GM19395 (cell line): ENCODE measurements around the gene EPS8L2.
A peak's percentile ranks its signal among the peaks of the same experiment; 100 is the strongest.
"Not testable (repeated sequence)": the region's sequence is repeated elsewhere in the genome, so short reads cannot be mapped to it uniquely, and the experiment has no call there.

Experiments
- ATAC-seq: cut with Tn5 transposase; IDR thresholded peaks from one replicate; pipeline ENCODE4 v1.9.1; 2021; ENCODE audit warnings: mild to moderate bottlenecking, moderate library complexity; ENCODE audit not compliant: unreplicated experiment

The EPS8L2 gene

DNA sequence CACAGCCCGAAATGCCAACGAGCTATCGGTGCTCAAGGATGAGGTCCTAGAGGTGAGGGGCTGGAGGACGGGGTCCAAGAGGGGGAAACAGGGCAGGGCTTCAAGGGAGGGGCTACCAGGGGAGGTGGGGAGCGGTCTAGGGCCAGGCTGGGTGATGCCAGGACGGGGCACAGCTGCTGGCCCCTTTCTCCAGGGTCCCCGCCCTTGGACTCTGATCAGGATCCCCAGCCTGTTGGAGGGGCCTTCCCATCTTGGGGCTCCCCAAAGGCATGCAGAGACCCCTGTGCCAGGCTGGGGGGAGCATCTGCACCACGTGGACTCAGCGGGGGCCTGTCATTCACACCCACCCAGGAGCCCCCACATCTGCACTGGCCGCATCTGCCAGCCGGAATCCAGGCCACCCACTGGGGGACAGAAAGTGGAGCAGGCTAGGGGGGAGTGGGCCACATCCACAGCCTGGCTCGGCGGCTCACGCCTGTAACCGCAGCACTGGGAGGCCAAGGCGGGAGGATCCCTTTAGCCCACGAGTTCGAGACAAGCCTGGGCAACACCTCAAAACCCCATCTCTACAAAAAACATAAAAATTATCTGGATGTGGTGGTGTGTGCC, 18.9 kb downstream of the EPS8L2 start:
- ATAC-seq = no peak

DNA sequence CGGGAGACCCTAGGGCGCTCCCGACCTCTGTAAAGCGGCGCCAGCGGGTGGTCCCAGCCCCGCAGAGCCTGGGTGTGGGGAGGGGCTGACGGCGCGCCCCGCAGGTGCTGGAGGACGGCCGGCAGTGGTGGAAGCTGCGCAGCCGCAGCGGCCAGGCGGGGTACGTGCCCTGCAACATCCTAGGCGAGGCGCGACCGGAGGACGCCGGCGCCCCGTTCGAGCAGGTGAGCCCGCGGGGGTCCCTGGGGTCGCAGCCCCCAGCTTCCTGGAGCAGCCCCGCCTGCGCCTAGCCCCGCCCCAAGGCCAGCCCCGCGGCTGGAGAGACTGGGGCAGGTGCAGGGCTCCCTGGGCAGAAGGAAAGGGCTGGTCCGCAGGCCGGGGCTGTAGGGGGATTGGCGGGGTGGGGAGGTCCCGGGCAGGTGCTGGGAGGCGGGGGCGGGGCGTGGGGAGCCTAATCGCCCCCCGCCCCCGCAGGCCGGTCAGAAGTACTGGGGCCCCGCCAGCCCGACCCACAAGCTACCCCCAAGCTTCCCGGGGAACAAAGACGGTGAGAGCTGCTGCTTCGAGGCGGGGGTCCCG, 19.7 kb downstream of the EPS8L2 start:
- no peak for ATAC-seq

DNA sequence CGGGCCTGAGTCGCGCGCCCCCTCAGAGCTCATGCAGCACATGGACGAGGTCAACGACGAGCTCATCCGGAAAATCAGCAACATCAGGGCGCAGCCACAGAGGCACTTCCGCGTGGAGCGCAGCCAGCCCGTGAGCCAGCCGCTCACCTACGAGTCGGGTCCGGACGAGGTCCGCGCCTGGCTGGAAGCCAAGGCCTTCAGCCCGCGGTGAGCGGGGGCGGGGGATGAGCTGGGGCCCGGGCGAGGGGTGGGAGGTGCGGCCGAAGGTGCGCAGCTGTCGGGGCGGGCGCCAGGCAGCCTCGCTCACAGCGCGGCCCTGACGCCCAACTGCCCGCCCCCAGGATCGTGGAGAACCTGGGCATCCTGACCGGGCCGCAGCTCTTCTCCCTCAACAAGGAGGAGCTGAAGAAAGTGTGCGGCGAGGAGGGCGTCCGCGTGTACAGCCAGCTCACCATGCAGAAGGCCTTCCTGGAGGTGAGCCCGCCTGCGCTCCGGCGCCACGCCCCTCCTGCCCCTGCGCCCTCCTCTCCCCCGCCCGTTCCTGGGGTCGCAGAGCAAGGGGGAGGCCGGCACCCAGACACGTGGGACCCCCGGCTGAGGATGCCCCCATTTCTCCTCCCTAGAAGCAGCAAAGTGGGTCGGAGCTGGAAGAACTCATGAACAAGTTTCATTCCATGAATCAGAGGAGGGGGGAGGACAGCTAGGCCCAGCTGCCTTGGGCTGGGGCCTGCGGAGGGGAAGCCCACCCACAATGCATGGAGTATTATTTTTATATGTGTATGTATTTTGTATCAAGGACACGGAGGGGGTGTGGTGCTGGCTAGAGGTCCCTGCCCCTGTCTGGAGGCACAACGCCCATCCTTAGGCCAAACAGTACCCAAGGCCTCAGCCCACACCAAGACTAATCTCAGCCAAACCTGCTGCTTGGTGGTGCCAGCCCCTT, 20.5 kb downstream of the EPS8L2 start:
- no peak for ATAC-seq

DNA sequence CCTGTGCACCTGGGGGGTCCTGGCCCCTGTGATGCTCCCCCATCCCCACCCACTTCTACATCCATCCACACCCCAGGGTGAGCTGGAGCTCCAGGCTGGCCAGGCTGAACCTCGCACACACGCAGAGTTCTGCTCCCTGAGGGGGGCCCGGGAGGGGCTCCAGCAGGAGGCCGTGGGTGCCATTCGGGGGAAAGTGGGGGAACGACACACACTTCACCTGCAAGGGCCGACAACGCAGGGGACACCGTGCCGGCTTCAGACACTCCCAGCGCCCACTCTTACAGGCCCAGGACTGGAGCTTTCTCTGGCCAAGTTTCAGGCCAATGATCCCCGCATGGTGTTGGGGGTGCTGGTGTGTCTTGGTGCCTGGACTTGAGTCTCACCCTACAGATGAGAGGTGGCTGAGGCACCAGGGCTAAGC, 21.3 kb downstream of the EPS8L2 start:
- ATAC-seq = no peak

DNA sequence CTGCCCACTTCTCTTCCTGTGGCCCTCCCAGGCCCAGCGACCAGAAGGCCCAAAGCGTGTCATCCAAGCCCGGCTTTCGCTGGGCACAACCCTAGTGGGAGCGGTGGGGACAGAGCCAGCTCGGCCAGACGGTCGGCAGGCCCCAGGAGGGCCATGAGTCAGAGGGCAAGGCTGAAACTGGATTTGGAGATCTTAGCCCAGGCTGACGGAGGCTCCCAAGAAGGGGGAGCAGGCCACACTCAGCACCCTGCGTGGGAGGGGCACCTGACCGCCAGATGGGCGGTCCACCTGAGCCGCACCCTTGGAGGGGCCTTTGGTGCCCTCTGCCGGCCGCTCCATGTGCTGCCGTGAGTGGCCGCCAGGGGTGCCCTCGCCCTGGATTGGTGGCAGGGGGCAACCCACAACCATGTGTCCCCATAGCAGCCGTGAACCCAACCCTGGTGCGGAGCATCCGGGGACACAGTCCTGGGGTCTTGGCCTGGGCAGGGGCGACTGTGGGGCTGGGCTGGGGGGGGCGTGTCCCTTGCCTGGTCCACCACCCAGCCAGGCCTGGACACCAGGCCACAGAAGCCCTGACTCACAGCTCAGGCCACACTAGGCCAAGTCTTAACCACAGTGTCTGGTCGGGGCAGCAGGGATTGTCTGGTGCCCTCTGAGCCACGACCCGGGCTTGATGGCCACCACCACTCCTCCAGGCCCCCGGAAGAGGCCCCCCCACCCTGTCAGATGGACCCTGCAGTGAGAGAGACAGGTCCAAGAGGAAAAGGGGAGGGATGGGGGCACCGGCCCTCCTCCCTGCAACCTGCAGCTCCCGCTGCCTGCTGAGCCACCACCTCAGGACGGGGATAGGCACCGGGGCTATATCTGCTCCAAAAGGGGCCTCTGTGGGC, 22.1 kb downstream of the EPS8L2 start:
- peak; percentile 46 for ATAC-seq

DNA sequence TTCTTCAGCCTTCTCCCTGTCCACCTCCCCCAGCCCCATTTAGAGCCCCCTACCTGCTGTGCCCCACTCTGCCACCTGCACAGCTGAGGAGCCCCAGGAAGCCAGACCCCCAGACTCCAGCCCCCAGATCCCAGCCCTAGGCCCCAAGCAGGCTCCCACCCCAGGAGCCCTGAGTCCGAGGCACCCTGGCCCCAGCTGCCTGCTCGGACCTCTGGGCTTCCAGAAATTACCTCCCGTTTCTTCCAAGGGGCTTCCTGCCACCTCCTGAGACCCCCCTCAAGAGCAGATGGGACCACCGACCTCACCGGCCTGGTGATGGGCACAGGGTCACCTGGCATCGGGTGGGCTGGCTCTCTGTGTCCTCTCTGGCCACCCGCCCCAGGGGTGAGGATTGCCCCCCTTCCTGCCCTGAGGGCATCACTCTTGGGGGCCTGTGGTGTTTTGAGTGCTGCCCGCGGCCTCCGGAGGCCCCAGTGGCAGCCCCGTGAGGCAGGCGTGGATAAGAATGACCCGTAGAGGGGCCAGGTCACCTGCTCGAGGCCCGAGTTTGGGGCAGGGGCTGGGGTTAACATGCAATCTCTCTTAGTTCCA, 23.0 kb downstream of the EPS8L2 start:
- ATAC-seq = no peak

DNA sequence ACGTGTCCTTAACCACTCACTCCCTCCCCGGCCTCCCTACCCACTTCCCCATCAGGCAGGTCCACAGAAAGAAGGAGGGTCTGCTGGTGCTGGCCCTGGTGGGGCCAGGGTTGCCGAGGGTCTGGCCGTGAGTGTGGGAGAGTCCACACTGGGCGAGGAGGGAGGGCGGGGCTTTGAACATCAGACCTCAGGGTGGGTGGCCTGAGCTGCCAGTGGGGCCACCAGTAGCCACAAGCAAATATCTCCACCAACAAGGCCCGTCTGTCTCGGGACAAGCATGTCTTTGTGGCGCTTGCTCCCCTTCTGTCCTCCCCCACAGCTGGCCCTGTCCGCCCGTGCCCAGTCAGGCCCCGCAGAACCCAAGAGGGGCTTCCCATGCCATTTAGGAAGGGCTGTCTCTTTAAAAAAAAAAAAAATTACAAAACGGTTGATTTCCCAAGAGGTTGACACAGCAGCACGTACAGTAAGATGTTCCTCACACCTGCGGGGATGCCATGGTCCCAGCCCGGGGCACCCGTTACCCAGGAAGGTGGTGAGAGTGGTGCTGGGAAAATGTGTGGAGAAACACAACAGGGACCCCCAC, 23.6 kb downstream of the EPS8L2 start:
- no peak for ATAC-seq

DNA sequence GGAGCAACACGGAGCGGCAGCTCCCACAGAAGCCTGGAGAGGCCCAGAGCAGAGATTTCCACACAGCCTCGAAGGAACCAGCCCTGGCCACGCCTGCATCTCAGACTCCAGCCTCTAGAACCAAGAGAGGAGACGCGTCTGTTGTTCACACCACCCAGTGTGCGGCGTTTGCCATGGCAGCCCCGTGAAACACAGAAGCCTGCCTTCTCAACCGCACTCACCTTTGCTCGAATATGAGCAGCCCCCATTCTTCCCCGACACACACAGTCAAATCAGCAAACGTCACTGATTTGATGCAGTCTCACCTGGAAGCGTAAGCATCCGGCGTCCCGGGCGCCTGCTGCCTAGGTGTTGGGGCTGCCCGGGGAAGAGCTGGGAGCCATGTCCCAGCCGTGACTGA, 27.0 kb downstream of the EPS8L2 start:
- no peak for ATAC-seq

DNA sequence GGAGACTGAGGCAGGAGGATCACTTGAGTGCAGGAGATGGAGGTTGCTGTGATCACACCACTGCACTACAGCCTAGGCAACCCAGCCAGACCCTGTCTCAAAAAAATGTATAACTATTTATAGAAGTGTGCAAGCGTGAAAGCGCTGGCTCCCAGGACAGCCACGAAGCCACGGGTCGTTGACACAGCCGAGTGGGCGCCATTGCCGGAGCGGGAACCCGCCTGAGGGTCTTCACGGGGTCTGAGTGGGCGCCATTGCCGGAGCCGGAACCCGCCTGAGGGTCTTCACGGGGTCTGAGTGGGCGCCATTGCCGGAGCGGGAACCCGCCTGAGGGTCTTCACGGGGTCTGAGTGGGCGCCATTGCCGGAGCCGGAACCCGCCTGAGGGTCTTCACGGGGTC, 28.5 kb downstream of the EPS8L2 start:
- ATAC-seq = not testable (repeated sequence)

DNA sequence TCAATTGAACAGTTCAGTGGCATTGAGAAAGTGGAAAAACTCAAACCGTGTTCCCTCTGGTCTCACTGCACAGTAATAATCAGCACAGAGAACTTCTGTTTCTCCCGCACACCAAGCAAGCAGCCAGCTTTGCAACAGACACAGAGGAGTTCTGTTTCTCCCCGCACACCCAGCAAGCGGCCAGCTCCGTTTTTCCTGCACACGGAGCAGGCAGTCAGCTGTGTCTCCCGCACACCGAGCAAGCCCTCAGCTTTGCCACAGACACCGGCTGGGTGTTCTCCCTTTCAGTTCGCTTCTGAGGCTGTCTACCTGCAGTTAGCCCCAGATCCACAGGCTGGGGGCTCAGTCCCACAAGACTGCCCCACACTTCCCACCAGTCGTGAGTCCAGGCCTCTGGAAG, 31.3 kb downstream of the EPS8L2 start:
- no peak for ATAC-seq

DNA sequence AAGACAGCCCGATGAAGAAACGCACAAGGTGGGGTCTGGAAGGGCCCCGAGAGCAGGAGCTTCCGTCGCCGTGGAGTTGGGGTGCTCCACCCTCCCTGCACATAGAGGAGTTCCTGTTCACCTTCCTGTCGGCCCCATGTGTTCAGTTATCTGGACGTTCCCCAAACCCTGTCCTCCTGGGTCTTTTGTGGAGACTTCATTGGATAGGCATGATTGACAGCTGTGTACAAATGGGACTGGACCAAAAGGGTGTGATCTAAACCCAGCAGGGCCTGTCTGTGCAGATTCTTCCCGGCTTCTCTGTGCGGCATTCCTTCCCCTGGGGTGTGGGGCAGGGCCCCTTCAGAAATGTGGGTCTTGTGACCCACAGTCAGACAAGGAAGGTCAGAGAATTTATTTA, 31.9 kb downstream of the EPS8L2 start:
- not testable (repeated sequence) for ATAC-seq

DNA sequence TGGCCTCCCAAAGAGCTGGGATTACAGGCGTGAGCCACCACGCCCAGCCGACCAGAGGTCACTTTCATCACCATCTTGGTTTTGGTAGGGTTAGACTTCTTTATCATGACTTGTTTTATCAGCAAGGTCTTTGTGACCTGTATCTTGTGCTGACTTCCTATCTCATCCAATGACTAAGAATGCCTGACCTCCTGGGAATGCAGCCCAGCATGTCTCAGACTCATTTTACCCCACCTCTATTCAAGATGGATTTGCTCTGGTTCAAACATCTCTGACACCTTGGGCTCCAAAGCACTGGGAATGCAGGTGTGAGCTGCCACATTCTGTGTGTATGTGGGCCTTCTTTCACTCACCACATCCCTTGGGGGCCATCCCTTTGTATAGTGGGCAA, 36.1 kb downstream of the EPS8L2 start:
- ATAC-seq = no peak

DNA sequence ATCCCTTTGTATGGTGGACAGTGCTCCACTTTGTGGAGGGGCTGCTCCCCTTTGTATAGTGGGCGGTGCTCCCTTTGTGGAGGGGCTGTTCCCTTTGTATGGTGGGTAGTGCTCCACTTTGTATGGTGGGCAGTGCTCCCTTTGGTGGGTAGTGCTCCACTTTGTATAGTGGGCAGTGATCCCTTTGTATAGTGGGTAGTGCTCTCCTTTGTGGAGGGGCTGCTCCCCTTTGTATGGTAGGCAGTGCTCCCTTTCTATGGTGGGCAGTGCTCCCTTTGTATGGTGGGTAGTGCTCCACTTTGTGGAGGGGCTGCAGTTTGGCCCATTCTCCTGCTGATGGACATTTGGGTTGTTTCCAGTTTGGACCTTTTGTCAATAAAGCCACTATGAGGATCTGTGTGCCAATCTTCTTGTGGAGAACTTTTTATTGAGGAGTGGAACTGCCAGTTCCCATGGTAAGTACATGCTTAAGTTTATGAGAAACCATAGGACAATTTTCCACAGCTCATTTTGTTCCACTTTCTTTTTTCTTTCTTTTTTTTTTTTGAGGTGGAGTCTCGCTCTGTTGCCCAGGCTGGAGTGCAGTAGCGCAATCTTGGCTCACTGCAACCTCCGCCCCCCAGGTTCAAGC, 36.7 kb downstream of the EPS8L2 start:
- no peak for ATAC-seq

DNA sequence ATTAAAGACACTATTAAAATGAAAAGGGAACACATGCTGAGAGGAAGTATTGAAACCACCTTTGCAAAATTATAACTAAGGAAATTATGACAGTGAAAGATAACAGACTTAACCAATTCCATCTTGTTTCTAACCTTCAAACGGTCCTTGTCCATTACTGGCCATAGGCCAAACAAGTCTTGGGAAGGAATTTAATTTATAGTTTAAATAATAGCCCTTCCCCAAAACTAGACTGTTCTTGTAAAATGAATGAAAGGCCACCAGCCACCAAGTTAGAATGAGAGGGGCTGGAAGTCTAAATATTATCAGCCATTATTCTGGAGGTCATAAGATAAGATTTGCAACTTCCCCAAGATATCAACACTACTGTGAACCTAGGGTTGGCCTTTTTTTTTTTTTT, 39.4 kb downstream of the EPS8L2 start:
- ATAC-seq = no peak

DNA sequence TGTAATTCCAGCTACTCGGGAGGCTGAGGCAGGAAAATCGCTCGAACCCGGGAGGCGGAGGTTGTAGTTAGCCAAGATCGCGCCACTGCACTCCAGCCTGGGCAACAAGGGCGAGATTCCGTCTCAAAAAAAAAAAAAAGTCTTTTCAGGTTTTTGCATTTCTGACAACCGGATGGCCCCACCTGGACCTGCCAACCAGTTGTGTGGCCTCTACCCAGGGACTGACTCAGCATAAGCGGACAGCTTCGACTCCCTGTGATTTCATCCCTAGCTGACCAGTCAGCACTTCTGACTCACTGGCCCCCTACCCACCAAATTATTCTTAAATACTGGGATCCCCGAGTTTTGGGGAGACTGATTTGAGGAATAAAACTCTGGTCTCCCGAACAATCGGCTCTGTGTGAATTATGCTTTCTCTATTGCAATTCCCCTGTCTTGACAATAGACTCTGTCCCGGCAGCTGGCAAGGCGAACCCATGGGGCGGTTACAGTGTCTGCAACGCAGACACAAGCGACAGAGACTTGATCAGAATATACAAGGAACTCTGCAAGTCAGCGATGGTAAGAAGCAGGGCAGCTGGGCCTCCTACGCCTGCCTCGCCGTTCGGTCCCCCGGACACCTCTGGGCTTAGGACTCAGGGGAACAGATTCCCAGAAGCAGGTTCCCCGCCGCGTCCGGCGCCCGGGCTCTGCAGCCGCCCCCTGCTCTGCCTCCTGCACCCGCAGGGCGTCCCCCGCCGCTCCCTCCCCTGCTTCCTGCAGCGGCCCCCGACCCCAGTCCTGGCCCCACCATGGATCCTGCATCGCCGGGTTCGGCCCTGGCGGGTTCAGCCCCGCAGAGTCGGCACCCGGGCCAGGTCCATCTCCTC, 40.5 kb downstream of the EPS8L2 start:
- ATAC-seq = peak; percentile 48

DNA sequence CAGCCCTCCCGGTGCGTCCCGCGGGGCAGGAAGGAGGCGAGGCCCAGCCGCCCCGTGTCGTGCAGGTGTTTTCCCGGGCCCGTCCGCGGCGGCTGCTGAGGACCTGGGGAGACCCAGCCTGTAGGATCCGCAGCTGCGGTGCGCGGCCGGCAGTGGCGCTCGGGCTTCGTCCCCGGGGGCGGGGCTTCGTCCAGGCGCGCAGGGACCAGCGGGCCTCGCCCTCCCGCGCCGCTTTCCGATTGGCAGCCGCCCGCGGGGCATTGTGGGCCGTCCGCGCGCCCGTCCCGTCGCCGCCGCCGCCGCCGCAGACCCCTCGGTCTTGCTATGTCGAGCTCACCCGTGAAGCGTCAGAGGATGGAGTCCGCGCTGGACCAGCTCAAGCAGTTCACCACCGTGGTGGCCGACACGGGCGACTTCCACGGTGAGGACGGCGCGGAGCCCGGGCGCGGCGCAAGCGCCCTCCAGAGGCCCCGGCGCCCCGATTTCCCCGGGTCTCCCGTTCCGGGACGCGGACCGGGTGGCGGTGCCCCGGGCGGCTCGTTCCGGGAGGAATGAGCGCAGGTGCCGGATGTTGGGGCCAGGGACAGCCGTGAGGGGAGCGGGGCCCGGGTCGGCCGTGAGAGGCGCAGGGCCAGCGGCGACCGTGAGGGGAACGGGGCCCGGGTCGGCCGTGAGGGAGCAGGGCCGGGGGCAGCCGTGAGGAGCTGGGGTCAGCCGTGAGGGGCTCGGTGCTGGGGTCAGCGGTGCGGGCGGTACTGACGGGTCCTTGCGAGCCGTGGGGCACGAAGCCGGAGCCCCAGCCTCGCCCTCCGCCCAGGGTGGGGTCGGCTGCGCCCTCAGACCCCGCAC, 41.4 kb downstream of the EPS8L2 start, which contains the start of gene TALDO1:
TALDO1 (plus strand) TSS at position 307 of the 849 bp plus-strand sequence; CDS start at position 325, 18 bp downstream.
- ATAC-seq = peak; percentile 72

DNA sequence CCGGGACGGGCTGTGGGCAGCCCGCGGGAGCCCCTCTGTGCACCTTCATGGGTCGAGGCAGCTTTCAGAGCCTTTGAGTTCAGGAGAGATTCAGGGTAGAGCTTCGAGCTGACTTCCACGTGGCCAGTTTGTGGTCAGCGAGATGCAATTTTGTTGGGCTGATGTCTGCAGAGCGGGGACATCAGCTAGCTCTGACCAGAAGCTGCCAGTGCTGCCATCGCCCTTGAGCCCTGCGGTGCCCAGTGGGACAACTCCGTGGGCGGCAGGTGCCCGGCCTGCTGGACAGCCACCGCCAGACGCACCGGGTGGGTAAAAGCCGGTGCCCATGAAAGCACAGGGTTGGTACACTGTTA, 42.0 kb downstream of the EPS8L2 start:
- peak; percentile 13 for ATAC-seq

DNA sequence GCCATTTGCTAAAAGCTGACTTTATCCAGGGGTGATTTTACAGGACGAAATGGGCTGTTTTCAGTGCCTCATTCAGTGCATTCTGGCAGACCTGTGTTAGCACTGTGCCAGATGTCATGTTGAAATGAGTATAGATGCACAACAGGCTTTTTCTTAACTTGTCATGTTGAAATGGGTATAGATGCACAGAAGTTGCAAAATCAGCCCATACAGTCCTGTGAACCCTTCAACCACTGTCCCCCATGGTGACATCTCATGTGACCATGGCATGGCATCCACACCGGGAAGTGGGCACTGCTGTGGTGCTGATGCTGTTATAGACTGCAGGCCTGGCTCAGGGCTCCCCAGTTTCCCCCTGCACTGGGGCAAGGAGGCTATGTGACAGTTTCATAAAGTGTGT, 43.7 kb downstream of the EPS8L2 start:
- no peak for ATAC-seq
